NAMALWA (cell line): ENCODE results near the gene GNG13.
"Not testable (repeated sequence)": the region's sequence is repeated elsewhere in the genome, so short reads cannot be mapped to it uniquely, and the experiment has no call there.

ENCODE experiments used
- DNase-seq: peaks from one replicate; pipeline ENCODE4 v3.0.0-alpha.2; 2015; ENCODE audit warnings: low spot score

The GNG13 gene

DNA sequence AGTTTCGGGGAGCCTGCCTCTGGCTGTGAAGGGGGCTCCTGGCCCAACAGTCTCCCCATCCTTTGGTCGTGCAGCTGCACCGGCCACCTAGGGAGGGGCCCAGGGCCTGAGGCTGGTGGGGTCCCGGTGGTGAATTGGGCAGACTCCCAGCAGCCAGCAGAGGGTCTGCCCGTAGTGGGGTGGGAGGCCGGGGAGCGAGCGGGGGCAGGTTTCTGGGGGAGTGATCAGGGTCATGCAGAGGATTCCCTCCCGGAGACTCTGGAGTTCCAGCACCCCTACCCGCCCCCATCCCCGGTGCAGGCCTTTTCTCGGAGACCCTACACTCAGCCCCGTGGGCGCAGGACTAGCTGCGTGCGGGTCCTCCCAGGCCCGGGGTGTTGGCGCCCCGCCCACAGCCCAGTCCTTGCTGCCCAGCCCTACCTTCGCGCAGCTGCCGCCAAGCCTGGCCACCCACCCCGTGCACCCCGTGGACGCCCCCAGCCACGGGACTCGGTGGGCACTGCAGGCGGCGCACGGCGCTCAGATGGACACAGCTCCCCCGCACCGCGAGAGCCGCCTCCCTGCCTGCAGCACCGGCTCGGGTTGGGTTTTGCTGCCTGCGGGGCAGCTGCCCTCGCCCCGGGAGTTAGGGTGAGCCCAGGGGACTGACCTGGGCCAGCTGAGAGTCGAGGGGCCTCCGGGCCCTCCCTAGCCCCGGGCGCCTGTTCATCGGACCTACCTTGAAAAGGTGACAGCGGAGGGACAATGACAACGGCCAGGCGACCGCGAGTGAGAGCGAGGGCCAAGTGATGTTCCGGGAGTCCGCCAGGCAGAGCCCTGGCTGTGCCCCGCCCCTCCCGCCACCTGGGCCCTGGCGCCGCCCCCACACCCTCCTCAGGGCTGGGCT is at the start of gene GNG13:
TSS of gene GNG13 (minus strand) at position 787 of the 886 bp plus-strand sequence. CDS start 1,657 bp downstream, outside the sequence.
- DNase-seq, result no peak

GRCh38 chr16:848510-849253 is 48.1 kb upstream of the GNG13 start:
- no peak for DNase-seq

DNA sequence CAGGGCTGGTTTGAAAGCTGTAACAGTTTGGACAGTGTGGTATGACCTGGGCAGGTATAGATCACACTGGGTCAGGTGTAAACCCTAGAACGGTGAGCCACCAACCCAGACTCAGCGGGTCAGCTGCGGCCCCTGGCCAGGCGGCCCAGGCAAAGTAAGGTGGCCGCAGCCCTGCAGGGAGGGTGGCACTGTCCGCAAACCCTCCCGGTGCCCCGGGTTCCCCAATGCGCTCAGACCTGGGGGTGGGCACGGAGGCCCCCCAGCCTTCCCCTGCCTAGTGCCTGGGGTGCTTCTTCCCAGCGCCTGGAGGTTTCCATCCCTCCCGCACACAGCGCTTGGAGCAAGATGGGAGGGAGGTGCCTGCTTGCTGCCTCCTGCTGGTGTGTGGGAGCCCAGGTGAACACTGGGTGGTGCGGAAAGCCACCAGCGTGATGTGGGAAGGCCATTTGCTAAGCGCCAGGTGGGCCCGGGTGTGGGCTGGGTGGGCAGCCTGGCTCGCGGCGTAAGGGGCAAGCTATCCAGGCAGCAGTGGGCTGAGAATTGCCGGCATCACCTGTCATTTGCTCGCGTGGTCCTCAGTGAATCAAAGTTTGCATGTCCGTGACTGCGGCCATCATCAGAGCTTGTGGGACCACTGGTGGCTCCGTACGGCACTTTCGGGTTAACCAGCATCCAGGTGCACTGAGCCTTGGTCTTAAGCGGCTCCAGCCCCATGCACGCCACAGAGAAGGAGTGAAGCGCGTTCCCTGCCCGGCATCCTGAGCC is 47.3 kb upstream of the GNG13 start:
- no peak for DNase-seq

DNA sequence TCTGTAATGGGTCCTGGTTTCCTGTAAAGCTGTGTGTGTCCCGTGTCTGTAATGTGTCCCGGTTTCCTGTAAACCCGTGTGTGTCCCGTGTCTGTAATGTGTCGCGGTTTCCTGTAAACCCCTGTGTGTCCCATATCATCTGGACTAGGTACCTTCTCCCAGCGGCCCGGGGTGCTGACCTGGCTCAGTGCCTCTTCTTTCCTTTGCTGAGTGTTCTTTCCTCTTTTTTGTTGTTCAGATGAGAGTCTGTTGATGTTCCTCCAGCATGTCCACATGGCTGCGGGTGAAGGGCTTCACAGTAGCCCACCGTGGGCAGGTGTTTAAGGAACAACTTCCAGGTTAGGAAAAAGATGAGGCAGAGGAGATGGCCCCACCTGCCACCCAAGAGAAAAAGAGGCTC is 46.6 kb upstream of the GNG13 start:
- no peak for DNase-seq

GRCh38 chr16:845351-845745 is 44.8 kb upstream of the GNG13 start:
- DNase-seq, result no peak

GRCh38 chr16:844638-845350 is 44.3 kb upstream of the GNG13 start:
- no peak for DNase-seq

- no peak for DNase-seq
Observed at GRCh38 chr16:843771-844170, 43.2 kb upstream of the GNG13 start.

DNA sequence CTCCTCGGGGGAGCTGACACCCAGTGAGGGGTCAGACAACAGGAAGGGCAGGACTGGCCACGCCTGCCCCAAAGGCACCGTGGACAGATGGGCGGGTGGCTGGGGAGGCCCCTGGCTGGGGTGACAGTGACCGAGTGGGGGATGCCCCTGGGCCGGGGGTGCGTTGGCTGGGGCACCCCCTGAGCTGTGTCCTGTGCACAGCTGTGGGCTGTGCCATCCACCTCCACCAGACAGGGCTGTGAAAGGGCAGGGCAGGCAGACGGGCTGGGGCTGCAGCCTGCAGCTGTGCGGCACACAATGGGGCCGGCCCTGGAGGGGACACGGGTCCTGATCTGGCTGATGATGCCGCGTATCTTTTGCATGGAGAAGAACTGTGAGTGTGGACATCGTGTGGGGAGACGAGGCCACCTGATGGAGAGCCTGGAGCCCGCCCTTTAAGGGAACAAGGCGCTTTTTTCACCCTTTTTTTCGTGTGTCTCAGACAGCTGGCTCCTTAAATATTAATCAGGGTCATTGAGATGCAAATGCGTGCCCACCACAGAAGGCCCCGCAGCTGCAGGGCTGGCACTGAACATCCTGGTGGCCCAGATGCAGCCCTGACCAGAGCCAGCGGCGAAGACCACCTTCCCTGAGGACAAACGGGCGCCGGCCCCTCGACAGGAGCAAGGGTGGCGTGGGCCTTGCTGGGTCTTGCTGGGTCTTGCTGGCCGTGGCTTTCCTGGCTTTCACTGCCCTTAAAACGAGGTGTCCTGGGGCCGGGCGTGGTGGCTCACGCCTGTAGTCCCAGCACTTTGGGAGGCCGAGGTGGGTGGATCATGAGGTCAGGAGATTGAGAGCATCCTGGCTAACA is 42.4 kb upstream of the GNG13 start:
- no peak for DNase-seq

- DNase-seq, result no peak
Observed at GRCh38 chr16:842061-842476, 41.5 kb upstream of the GNG13 start.

- no peak for DNase-seq
Observed at GRCh38 chr16:841455-842060, 41.0 kb upstream of the GNG13 start.

GRCh38 chr16:840561-841454 is 40.3 kb upstream of the GNG13 start:
- DNase-seq, result no peak

DNA sequence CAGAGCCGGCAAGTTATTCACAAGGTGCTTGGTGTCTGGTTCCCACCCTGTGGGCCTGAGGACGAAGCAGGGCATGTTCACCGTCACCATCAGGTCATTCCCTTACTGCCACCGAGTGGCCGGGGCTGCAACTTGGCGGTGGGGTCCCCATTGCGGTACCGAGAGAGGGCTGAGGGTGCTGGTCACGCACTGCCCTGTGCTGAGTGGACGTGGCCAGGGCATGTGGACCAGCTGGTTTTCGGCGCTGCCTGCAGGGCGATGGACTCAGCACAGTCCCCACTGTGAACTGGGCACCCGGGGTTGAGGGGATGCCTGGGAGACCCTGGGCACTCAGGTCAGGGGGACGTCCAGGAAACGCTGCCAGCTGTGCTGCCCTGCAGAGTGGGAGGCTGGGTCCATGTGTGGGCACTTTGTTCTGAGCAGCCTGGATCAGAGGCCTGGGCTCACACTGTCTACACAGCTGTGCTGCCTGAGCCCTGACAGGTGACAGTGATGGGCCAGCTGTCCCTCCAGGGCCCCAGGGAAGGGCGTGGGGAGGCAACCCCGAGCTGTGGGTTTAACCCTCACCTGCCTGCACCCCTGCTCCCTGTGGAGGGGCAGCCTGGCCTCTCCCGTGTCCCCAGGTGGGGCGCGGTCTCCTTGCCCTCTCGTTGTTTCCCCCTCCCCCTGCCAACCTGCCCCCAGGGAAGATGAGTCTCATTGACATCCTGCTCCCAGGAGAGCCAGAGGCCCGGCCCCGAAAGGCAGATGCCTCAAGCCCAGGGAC is 39.3 kb upstream of the GNG13 start:
- DNase-seq, result no peak

GRCh38 chr16:838741-839140 is 38.2 kb upstream of the GNG13 start:
- no peak for DNase-seq

- not testable (repeated sequence) for DNase-seq
Observed at GRCh38 chr16:836822-837221, 36.3 kb upstream of the GNG13 start.

GRCh38 chr16:836221-836620 is 35.7 kb upstream of the GNG13 start:
- no peak for DNase-seq

DNA sequence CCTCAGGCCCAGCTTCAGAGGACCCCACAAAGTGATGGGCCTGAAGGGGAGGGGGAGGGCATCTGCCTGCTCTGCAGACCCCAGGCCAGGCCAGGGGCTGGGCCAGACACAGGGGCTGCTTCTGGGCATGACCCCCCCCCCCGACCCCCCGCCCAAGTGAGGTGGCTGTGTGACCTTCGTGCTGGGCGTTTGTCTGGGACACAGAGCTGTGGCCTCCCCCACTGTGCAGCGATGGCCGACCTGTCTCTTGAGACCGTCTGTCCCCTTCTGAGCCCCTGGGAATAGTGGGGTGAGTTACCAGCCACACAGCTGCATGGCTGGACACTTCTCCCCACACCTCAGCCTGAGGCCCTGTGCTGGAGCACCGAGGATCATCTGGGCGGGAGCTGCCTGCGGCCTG is 34.8 kb upstream of the GNG13 start:
- no peak for DNase-seq

DNA sequence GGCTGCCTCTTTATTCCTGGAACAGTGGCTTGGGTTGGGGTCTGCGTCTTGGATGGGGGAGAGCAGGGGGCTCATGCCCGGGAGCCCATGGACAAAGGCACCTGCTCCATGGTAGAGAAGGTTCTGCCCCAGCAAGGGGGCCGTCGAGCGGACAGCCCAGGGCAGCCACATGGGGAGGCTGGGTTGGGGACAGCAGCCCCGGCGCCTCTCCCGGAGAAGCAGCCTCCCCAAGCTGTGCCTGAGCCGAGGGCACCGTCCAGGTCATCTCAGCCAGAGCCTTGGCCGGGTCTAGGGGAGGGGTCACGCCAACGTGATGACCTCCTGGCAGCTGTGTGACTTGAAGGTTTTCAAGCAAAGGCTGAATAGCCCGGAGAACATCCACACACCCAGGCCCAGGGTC is 32.9 kb upstream of the GNG13 start:
- no peak for DNase-seq

DNA sequence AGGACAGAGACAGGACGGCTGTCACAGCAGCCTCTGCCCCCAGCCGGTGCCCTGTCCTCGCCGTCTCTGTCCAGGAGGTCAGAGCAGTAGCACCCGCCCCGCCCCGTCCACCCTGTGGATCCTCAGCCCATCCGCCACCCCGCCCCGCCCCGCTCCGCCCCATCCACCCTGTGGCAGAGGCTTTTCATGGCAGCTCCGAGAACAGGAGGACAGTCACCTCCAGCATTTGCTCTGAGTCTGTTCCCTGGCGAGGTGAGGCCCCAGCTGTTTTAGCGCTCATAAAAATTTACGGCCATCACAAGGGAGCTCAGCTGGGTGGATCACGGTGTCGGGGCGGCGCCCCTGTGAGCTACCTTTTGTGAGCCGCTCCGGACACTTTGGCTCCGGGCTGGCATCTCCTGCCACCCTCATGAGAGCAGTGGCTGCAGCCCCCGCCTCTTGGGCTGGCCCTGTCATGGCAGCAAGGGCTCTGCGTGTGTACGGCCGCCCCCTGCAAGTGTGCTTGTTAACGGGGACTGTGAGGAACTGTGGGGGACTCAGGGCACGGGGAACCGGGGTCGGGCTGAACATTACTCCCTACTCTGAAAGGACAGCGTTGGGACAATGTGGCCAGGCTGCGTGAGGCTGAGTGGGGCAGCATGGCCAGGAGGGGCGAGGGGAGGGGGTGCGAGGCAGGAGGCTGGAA is 32.3 kb upstream of the GNG13 start:
- no peak for DNase-seq
